HL-60/S4 treated with phorbol 12-myristate 13-acetate at 8.2 ng/mL for 4 days and 3 days (cell line): ENCODE results near the gene EBNA1BP2.
"Not testable (repeated sequence)": the region's sequence is repeated elsewhere in the genome, so short reads cannot be mapped to it uniquely, and the experiment has no call there.

ENCODE experiments used
- in situ Hi-C: fragments of 300-500 bp; cut with MboI; formaldehyde crosslinking; loops from 2 replicates; pipeline ENCODE4 v1.15.0; 2022; ENCODE audit warnings: low sequenced_read_pairs

Gene EBNA1BP2

DNA sequence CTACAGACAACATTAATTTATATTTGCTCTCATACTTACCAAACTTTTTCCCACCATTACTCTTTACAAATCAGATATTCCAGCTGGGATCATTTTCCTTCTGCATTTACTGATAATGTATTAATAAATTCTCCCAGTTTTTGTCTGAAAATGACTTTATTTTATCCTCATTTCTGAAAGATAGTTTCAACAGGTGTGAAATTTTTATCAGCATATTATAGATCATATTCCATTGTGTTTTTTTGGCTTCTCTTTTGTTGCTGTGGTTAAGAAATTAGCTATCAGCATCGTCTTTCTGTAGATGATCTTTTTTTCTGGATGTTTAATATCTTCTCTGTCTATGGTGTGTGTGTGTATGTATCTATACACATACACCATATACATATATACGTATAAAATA lies 2.8 kb upstream of the EBNA1BP2 start:
- in situ Hi-C loops = no loop called here

GRCh38 chr1:43172527-43172972 lies 460 bp upstream of the EBNA1BP2 start:
- in situ Hi-C loops = no loop called here

GRCh38 chr1:43171312-43171875 lies 696 bp downstream of the EBNA1BP2 start:
- in situ Hi-C loops = no loop called here

GRCh38 chr1:43165765-43166164 lies 6.3 kb downstream of the EBNA1BP2 start:
- in situ Hi-C loops = no loop called here

- in situ Hi-C loops = no loop called here
These were observed 6.9 kb downstream of the EBNA1BP2 start for GRCh38 chr1:43165162-43165561.

GRCh38 chr1:43156026-43156425 lies 16.1 kb downstream of the EBNA1BP2 start:
- in situ Hi-C loops = no loop called here

DNA sequence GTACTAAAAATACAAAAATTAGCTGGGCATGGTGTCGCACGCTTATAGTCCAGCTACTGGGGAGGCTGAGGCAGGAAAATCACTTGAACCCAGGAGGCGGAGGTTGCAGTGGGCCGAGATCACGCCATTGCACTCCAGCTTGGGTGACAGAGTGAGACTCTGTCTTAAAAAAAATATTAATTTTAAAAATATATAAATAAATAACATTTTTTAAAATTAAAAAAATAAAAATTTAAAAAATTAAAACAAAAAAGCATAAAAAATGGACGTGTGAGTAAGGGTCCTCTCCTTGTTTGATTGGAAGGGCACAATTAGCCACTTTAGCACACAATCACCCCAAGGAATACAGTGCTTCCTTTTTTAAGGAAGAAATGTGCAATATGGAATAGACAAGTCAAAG lies 18.6 kb downstream of the EBNA1BP2 start:
- in situ Hi-C loops = no loop called here

DNA sequence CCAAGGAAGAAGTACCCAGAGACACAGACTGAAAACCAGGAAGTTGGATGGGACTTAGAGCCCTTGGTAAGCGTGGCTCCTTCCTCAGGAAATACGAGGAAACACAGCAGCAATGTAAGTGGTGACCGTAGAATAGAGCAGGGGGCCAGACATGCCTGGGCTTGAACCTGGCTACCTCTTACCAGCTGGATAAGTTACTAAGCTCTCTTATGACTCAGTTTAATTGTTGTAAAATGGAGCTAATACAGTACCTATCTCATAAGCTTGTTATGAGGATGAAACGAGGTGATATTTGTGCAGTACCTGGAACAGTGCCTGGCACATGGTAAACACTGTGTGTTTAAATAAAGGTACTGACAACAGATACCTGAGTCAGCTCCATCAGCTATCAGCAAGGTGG lies 19.2 kb downstream of the EBNA1BP2 start:
- in situ Hi-C loops = no loop called here

DNA sequence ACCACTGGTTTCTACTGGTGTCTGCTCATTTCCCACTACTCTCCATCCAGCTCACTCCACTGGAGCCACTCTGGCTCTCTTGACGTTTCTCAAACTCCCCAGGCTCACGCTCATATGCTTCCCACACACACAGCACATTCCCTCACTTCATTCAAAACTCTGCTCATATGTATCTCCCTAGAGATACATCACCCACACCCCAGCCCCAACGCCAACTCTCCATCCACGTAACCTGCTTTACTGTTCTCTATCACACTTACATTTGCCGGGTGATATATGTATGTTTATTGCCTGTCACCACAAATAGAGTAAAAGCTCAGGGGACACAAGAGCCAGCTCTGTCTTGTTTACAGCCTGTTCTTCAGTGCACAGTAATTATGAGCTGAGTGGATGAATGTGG lies 22.2 kb downstream of the EBNA1BP2 start:
- in situ Hi-C loops = no loop called here

GRCh38 chr1:43147625-43148327 lies 24.3 kb downstream of the EBNA1BP2 start:
- in situ Hi-C loops = no loop called here

- in situ Hi-C loops = no loop called here
These were observed 27.9 kb downstream of the EBNA1BP2 start for GRCh38 chr1:43144237-43144636.

DNA sequence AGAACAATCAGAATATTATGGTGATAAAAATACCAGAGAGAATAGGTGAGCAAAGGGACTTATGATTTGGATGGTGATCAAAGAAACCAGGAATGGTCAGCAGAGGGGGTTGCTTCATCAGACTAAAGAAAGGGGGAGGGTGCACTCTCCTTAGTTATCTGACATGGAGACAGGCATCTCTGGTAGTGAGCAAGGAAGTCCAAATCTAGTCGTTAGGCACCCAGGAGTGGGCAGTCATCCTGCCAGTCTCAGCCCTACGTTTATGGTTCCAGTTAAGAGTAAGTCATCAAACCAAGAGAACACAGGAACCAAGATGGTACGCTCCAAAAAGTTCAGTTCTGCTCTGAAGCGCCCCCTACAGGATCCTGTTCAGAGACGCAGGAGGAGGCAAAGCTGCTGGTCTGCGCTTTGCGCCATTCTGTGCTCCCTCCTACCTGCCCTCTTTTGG lies 28.6 kb downstream of the EBNA1BP2 start:
- in situ Hi-C loops = no loop called here

DNA sequence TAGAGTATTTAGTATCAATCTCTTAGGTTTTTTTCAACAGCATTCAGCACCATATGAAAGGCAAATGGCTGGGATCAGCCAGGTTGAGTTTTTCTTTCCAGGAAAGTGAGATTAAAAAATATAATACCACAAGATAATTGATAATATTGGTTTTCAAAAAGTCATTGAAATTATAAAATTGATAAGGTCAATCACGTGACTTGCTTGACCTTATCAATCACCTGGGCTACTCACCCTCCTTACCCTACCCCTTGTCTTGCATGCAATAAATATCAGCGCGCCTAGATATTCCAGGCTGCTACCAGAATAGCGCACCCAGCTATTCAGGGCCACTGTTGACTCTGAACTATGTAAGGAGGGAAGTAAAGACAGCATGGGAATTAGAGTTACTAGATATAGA lies 31.5 kb downstream of the EBNA1BP2 start:
- in situ Hi-C loops = no loop called here

DNA sequence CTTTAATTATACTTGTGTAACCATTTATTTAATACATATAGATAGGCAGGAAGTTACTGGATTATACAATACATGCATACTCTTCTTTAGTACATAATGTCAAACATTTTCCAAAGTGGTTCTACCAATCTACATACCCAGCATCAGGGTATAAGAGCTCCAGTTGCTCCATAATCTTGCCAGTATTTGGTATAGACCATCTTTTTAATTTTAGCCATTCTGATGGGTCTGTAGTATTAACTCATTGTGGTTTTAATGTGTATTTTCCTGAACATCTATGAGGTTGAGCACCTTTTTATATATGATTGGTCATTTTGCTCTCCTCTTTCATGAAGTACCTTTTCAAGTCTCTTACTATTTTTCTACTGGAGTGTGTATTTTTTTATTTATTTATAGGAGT lies 32.1 kb downstream of the EBNA1BP2 start:
- in situ Hi-C loops = no loop called here

DNA sequence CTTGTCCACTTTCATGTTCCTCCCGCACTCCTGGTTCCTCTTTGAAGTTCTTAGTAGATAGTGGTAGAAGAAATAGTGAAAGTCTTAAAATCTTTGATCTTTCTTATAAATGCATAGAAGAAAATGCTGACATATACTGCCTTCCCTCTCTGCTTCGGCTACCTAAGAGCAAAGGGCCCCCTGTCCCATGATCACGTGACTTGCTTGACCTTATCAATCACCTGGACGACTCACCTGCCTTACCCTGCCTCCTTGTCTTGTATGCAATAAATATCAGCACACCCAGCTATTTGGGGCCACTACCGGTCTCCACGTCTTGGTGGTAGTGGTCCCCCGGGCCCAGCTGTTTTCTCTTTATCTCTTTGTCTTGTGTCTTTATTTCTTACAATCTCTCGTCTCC lies 32.8 kb downstream of the EBNA1BP2 start:
- in situ Hi-C loops = not testable (repeated sequence)

DNA sequence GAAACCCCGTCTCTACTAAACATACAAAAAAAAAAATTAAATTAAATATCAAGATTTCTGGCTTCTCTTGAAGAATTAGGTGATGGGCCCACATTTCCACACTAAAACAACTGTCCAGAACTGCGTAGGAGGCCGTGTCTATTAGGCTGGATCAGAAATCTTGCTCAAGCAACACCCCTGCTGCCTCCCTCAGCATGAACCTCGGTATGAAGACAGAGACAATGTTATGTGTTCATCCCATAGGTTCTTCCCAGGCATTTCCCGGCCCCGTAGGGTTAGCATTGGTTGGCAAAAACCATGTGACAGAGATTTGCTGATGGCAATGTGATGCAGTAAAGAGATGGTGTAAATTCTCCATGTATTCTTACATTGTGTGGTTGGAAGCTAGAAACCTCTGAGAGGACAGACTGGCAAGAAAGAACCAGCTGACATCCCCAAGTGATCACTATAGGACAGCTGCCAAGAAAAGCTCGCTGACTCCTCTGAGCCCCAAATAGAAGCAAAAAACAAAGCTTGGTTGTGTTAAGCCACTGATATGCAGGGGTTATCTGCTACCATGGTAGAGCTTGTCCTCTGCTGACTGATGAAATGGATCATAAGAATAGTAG lies 34.5 kb downstream of the EBNA1BP2 start:
- in situ Hi-C loops = no loop called here

DNA sequence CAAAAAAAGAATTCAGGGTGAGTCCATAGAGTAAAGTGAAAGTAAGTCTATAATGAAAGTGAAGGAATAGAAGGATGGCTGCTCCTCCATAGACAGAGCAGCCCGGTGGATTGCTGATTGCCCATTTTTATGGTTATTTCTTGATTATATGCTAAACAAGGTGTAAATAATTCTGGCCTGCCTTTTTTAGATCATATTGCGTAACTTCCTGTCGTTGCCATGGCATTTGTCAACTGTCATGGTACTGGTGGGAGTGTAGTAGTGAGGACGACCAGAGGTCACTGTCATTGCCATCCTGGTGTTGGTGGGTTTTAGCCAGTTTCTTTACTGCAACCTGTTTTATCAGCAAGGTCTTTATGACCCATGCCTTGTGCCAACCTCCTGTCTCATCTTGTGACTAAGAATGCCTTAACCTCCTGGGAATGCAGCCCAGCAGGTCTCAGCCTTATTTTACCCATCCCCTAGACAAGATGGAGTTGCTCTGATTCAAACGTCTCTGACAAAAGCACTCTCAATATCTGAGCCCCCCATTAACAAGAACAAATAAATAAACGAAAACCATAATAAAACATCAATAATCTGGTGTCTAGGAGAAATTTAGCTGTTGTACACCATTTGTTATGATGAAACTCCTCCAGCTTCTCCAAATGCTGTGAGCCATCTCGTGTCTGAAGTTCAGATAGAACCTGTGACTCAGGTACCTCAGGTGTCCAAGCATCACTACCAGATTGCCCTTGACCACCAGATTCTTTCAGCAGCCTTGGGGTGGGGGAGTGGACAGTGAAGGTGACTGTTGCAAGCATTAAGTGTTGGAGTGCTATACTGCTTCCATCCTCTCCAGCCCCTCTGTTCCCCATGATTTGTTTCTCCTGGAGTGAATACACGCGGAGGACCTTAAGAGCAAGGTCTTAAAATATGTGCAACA lies 36.0 kb downstream of the EBNA1BP2 start:
- in situ Hi-C loops = no loop called here

DNA sequence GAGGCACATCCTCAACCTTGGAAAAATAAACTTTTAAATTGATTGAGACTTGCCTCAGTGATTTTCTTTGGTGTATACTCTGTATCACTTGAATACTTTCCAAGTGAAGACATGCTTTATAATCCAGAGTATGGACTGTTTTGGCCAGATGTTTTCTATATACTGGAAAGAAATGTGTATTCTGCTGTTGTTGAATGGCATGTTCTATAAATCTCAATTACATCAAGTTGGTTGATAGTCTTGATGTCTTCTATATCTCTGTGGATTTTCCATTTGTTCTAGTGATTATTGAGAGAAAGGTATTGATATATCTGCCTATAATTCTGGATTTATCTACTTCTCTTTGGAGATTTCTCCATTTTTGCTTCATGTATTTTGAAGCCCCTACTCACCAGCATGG lies 37.5 kb downstream of the EBNA1BP2 start:
- in situ Hi-C loops = no loop called here

GRCh38 chr1:43134068-43134467 lies 38.0 kb downstream of the EBNA1BP2 start:
- in situ Hi-C loops = no loop called here

DNA sequence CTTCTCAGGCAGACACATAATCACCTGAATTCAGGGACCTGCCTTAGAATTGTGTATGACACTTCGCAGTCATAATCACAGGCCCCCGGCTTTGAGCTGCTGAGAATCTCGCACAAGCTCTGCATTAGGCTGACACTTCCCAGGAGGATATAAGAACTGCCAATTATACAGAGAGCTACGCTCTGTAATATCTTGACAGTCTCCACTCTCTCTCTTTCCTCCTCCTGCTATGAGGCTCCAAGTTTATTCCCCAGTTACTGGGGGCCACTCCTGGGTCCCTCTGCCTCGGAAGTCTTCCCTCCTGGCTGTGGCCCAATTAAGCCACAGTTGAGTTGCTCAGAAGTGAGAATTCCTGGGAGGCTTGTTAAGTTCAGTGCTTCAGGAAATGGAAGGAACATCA lies 42.7 kb downstream of the EBNA1BP2 start:
- in situ Hi-C loops = no loop called here

DNA sequence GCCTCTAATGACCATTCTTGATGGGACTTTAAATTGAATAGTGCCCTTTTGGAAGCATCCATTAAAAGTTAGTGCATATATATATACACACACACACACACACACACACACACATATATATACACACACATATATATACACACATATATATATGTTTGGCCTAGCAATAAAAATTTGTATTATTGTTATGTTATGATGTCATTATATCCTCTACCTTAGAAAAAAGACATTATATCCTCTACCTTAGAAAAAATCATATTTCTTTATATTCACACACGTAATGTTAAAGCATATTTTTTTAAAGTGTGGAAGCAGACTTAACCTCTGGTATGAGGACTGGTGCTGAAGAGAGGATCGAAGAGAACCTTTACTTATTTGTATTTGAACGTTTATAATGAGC lies 43.3 kb downstream of the EBNA1BP2 start:
- in situ Hi-C loops = no loop called here
